Measurements from ENCODE around the gene ZNF718. TPM values are rescaled to one million over a fixed set of nuclear protein-coding genes. Genes with fewer than 3 reads are reported as not detected.
"Not testable (repeated sequence)": the region's sequence is repeated elsewhere in the genome, so short reads cannot be mapped to it uniquely, and the experiment has no call there.

ZNF718 gene
- total RNA-seq, 1 donor from 2014 or later: 5.9 TPM

GRCh38 chr4:161496-162284, 37.4 kb downstream of the ZNF718 start:
- Histone ChIP-seq H3K9me3 (replicated peaks) (peaks cover 100% of the 10 kb centered on the region), H3K36me3 (peaks cover 86% of the 10 kb centered on the region), H3K27ac (replicated peaks) (no peak overlapping the region), H3K27me3 (ENCODE audit: low read depth) (no peaks in the 10 kb centered on the region), H3K4me3 (no peak overlapping the region), H3K4me1 (no peaks in the 10 kb centered on the region)
- no peak for DNase-seq
- no peak for TF ChIP-seq CTCF (IDR thresholded peaks at IDR 0.05; ENCODE audit: borderline replicate concordance)
- intact Hi-C loops (cut with micrococcal nuclease): no loop called here

GRCh38 chr4:169640-170039, 45.3 kb downstream of the ZNF718 start:
- peaks cover 96% of the 10 kb centered on the region for H3K9me3 ChIP-seq (replicated peaks)
- H3K4me3 ChIP-seq; intact Hi-C loops (cut with micrococcal nuclease); DNase-seq; H3K27ac ChIP-seq (replicated peaks); H3K4me1 ChIP-seq; H3K27me3 ChIP-seq (ENCODE audit: low read depth): not testable (repeated sequence)
- H3K36me3 ChIP-seq: peaks cover 67% of the 10 kb centered on the region

GRCh38 chr4:171318-171717, 47.0 kb downstream of the ZNF718 start:
- DNase-seq; H3K27me3 ChIP-seq (ENCODE audit: low read depth); H3K4me3 ChIP-seq; H3K27ac ChIP-seq (replicated peaks); H3K4me1 ChIP-seq; intact Hi-C loops (cut with micrococcal nuclease): not testable (repeated sequence)
- peaks cover 63% of the 10 kb centered on the region for H3K36me3 ChIP-seq
- peaks cover 96% of the 10 kb centered on the region for H3K9me3 ChIP-seq (replicated peaks)

GRCh38 chr4:173666-174314, 49.5 kb downstream of the ZNF718 start:
- TF ChIP-seq CTCF (IDR thresholded peaks at IDR 0.05; ENCODE audit: borderline replicate concordance): no peak
- Histone ChIP-seq H3K4me3 (no peak overlapping the region), H3K27me3 (ENCODE audit: low read depth) (no peaks in the 10 kb centered on the region), H3K4me1 (no peaks in the 10 kb centered on the region), H3K9me3 (replicated peaks) (peaks cover 99% of the 10 kb centered on the region), H3K36me3 (peaks cover 74% of the 10 kb centered on the region), H3K27ac (replicated peaks) (no peak overlapping the region)
- no peak for DNase-seq
- intact Hi-C loops (cut with micrococcal nuclease): no loop called here

- no peak for TF ChIP-seq CTCF (IDR thresholded peaks at IDR 0.05; ENCODE audit: borderline replicate concordance)
- intact Hi-C loops (cut with micrococcal nuclease): no loop called here
- H3K27me3 ChIP-seq (ENCODE audit: low read depth): no peaks in the 10 kb centered on the region
Measured at GRCh38 chr4:175986-176385, 51.7 kb downstream of the ZNF718 start.

GRCh38 chr4:176995-177394, 52.7 kb downstream of the ZNF718 start:
- peaks cover 100% of the 10 kb centered on the region for H3K9me3 ChIP-seq (replicated peaks)
- H3K4me3 ChIP-seq: no peak overlapping the region
- no peak for TF ChIP-seq CTCF (IDR thresholded peaks at IDR 0.05; ENCODE audit: borderline replicate concordance)
- intact Hi-C loops (cut with micrococcal nuclease): no loop called here
- H3K4me1 ChIP-seq: no peaks in the 10 kb centered on the region
- DNase-seq: no peak
- H3K27me3 ChIP-seq (ENCODE audit: low read depth): no peaks in the 10 kb centered on the region
- H3K36me3 ChIP-seq: peaks cover 73% of the 10 kb centered on the region
- H3K27ac ChIP-seq (replicated peaks): no peak overlapping the region

More at GRCh38 chr4:175986-176385, 51.7 kb downstream of the ZNF718 start:
- H3K4me1 ChIP-seq: no peaks in the 10 kb centered on the region
- no peak overlapping the region for H3K27ac ChIP-seq (replicated peaks)
- H3K4me3 ChIP-seq: no peak overlapping the region
- peaks cover 78% of the 10 kb centered on the region for H3K36me3 ChIP-seq
- DNase-seq: no peak
- H3K9me3 ChIP-seq (replicated peaks): peaks cover 100% of the 10 kb centered on the region

GRCh38 chr4:182225-182624, 57.9 kb downstream of the ZNF718 start:
- H3K27me3 ChIP-seq (ENCODE audit: low read depth); H3K27ac ChIP-seq (replicated peaks); intact Hi-C loops (cut with micrococcal nuclease); H3K4me1 ChIP-seq; H3K4me3 ChIP-seq; DNase-seq: not testable (repeated sequence)
- Histone ChIP-seq H3K9me3 (replicated peaks) (peaks cover 100% of the 10 kb centered on the region), H3K36me3 (peaks cover 61% of the 10 kb centered on the region)
